ENCODE results near the gene RASD1.

GRCh38 chr17:17468217-17469010, 27.8 kb downstream of the RASD1 start:
- TF ChIP-seq USF2 (IDR thresholded peaks at IDR 0.05): no peak
- TF ChIP-seq POLR2A (IDR thresholded peaks at IDR 0.05; ENCODE audit: low read length): no peak
- TF ChIP-seq CTCF (IDR thresholded peaks at IDR 0.05): no peak
- TF ChIP-seq TP53 (CRISPR knock-in tag; IDR thresholded peaks at IDR 0.05): no peak

All from A549 (cell line).